GM19023 (cell line): ENCODE results near the gene TBC1D16.

Source experiments
- ATAC-seq: cut with Tn5 transposase; IDR thresholded peaks from one replicate; pipeline ENCODE4 v1.9.1; 2021; ENCODE audit warnings: mild to moderate bottlenecking, moderate library complexity; ENCODE audit not compliant: unreplicated experiment

The TBC1D16 gene

DNA sequence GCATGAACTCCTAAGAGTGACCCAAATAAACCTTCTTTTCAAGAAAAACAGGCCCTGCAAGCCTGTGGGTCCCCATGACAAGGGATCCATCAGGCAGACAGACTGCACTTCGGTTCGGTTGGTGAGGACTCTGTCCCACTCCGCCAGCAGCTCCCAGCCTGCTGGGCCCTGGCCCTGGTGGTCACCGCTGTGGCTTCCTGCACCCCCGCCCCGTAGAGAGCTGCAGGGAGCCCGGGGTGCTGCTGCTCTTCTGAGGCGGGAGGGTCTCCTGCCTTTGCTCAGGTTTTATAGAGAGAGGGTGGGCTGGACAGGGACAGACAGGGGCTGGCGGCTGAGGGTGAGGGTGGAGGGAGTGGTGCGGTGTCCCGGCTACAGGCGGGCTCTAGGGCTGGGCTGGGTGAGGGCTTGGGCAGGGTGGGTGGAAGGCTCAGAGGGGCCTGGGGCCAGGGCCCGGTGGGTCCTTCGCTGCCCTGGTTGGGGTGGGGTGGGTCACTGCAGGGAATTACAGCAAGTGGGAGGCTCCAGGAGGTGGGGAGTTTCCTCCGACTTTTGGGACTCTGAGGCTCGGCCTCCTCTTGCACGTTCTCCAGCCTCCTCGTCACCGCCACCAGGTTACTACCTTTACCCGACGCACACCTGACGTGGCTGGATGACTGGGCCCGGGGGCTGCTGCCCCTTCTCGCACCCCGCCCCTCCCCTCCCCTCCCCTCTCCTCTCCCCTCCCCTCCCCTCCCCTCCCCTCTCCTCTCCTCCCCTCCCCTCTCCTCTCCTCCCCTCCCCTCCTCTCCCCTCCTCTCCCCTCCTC lies 106.2 kb downstream of the TBC1D16 start:
- ATAC-seq, result no peak

- ATAC-seq, result no peak
Measured at GRCh38 chr17:79928502-79929256, 107.0 kb downstream of the TBC1D16 start.

DNA sequence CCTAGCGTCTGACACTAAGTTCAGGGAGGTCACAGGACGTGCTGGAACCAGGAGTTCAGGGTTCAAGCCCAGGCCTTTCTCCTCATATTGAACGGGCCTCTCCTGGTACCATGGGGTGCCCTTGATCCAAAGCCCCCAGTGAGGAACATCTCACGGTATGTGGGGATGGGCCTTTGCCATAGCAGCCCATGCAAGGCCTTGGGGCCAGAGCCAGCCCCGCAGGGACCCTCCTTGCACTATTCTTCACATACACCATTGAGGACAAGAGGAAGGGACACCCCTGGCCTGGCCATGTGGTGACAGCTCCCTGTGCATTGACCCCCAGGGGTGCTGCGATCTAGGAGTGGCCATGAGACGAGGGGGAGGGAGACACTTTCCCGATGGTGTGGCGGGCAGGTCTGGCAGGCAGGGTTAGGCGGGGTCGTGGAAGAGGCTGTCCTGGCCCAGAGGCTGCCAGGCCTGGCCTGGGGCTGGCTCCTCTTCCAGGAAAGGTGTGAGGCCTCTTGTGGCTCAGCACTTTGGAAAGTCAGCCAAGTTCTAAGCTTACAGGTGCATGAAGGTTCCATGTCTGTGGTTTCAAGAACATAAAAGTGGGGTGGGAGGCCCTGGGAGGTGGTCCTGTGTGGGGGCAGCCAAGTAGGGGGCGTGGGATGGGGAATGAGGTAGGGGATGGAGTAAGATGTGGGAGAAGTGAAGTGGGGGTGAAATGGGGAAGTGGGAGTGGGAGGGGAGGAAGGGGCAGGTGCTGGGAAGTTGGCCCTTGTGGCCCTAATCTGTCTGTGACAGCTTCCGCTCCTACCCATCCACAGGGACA lies 107.8 kb downstream of the TBC1D16 start:
- no peak for ATAC-seq

DNA sequence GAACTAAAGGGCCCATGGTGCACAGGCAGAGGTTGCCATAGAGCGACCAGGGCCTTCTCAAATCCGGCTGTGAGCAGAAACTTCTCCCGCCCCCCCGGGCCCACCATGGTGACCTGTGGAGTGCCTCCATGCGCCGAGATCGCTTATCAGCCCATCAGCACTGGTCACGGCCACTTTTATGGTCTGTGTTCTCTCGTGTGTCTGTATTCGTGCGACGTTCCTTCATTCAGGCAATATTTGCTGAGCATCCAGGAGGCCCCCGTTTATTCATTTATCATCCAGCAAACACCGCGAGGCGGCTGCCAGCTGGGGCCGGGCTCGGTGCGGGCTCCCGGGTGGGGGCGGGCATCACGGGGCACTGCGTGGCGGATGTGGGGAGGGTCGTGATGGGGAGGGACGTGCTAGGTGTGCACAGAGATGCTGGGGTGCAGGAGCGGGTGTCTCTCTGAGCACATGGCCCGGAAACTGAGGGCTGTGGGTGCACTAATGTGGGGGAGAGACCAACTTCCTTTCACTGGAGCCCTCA lies 108.5 kb downstream of the TBC1D16 start:
- ATAC-seq, result no peak

DNA sequence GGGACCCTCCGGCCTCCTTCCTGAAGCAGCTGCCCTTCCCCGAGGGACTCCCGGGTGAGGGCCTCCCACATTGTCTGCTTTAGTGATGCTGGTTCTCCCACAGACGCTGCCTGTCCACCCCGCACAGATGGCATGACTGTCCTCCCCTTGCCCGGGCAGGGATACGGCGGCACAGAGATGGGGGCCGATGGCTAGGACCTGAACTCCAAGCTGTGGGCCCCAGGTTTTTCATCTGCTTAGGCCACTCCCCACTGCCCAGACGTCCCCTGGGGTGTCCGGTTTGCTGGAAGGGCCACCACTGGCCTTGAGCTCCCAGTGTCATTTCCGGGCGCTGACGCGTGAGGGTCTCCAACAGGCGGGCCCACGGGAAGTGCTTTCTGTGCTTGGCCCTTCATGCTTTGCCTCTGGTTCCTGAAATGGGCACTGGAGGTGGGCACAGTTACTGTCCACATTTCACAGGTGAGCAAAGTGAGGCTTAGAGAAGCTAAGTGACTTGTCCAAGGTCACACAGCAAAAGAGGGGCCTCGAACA lies 109.0 kb downstream of the TBC1D16 start:
- no peak for ATAC-seq

- ATAC-seq, result no peak
Measured at GRCh38 chr17:79926142-79926604, 109.5 kb downstream of the TBC1D16 start.

GRCh38 chr17:79925242-79925957 lies 110.3 kb downstream of the TBC1D16 start:
- ATAC-seq, result no peak

DNA sequence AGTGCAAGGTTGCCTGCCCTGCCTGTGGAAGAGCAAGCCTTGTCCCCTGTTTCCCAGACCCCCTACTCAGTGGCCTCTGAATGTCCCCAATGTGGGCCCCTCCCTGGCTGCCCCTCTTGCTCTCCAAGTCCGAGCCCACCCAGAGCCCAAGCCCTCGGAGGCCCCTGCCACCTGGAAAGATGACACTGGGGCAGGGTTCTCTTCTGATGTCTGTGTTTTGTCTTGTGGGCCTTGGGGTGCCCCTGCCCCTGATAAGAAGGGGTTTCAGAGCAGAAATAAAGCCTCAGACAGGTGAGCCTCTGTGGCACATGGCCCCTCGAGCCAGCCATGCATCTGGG lies 111.1 kb downstream of the TBC1D16 start:
- no peak for ATAC-seq

DNA sequence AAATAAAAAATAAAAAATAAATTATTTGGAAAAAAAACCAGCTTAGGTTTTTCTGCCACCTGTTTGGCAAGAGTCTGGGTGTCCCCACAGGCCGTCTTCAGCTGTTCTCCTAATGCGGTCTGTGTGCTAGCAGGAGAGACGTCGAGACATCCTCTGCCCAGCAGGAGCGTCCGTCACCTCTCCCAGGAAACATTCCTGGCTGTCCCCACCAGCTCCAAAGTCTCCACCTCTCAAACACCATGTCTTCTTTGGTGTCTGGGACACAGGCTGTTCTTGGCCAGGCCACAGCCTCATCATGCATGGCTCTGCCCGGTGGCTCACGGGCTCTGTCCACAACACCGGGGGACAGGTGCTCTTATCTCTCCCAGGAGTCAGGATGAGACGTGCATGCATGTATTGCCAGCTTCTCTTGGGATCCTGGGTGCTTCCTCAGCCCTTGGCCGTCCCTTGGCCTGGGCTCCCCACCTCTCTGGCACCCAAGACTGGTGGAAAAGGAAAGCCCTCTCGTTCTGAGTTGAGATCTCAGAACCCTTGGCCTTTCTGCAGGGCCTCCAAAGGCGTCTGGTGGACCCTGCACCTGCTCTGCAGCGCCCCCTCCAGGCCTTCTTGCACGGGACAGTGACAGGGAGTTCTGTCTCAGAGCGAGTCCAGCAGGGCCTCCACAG lies 111.6 kb downstream of the TBC1D16 start:
- no peak for ATAC-seq

DNA sequence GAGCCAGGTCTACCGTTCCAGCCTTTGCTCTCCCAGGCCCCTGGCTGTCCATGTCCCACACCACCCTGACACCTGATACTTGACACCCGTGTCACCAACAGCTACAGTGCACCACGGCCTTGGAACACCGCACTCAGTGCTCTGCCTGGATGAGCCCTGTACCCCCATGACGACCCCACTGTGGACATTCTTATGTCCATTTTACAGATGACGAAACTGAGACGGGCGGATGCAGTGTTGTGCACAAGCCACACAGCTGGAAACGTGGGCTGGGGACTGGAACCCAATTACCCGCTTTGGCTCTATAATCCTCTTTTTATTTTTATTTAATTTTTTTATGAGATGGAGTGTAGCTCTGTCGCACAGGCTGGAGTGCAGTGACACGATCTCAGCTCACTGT lies 112.9 kb downstream of the TBC1D16 start:
- no peak for ATAC-seq

- ATAC-seq, result no peak
Measured at GRCh38 chr17:79922116-79922601, 113.5 kb downstream of the TBC1D16 start.

- no peak for ATAC-seq
Measured at GRCh38 chr17:79921411-79922115, 114.1 kb downstream of the TBC1D16 start.

DNA sequence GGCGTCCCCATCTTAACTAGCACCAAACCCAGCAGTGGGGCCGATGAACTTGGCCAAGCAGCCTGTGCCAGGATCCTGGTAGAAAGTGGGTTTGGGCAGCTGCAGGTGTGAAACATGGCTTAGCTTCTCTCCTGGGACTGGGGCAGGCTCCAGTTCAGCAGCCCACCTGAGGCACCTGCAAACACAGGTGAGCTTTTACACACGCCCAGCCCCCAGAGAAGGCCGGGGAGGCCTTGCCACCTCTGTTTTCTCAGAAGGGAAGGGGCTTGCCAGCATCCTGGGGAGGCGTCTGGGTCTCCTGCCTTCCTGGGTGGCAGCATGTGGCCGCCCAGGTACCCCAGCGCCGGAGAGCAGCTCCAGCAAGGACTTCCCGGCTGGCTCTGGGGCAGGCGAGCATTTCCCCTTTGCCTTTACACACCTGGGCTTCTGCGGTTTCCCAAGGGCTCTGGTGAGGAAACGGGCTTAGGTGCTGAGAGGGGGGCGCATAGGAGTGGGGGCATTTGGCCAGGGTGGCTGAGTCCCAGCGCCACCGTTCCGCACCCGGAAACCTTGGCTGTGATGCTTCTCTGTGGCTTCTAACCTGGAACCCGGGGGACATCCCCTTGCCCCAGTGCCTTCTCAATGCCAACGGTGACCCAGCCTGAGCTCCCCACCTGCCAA lies 114.8 kb downstream of the TBC1D16 start:
- no peak for ATAC-seq

DNA sequence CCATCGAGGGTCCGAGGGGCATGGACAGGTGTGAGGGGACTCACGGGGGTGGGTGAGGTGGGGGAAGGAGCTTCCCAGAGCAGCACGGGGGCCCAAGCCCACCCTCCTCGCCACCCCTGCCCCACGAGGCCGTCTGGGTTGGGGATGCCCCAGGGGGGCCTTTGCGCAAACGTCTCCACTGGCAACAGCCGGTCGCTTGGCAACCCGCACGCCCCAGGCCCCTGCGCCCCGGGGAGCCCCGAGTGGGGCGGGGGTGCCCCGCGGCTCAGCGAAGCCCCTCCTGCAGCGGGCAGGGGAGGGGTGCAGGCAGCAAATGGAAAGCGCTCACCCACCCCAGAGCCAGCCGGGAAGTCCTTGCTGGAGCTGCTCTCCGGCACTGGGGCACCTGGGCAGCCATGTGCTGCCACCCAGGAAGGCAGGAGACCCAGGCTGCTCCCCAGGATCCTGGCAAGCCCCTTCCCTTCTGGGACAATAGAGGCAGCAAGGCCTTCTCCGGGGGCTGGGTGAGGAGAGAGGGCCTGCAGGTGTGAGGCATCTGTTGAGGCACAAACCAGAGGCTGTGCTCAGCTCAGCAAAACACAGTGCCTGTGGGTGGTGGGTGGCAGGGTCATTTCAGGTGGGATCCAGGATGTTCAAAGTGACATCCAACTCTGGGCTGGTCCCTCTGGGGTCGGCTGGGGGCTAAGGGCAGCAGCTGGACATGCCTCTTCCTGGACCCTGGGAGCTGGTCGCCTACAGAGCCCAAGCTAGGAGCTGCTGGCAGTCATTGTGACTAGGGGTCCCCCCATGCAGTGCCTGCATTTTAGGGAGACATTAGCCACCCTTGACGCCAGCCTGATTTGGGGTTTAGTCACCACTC lies 115.6 kb downstream of the TBC1D16 start:
- no peak for ATAC-seq

DNA sequence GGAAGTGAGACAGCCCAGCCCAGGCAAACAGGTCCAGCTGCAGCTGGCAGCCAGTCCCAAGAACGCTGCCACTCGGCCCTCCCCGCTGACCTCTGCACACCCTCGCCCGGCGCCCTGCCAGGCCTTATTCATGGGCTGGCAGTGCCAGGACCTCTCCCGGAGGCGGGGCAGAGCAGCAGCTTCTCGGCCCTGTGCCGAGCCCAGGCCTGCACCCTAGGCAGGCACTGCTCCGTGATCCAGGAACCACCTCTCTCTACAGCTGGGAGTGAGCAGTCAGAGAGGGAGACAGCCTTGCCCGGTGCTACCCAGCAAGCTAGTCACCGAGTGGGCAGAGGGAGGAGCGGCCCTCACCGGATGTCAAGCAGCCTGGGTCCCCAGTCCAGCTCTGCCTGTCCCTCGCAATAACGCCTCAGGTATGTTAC lies 116.5 kb downstream of the TBC1D16 start:
- no peak for ATAC-seq

- ATAC-seq, result no peak
Measured at GRCh38 chr17:79918581-79919163, 117.0 kb downstream of the TBC1D16 start.

DNA sequence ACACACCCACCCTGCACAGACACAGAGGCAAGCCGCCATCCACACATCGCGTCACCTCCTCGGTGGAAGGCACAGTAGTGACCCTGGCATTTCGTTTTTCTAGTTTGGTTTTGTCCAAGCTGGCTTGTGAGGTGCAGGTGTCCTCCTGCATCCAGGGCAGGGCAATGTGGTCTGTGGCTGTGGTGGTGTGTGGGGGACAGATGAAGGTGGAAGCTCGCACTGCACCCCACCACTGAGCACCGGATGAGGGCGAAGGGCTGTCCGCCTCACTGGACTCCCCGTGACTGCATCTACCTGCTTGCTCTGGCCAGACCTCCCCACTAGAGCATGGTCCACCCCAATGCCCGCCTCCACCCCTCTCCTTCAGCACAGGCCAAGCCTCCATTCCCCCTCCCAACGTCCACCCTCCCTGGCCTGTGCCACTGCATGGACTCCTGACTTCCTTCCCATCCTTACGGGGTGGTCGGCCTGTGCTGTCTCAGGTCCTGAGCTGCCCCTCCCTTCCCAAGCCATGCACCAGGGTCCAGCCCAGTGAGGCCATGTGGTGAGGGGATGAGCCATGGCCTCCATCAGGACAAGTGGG lies 117.7 kb downstream of the TBC1D16 start:
- no peak for ATAC-seq
